Neutrophil (primary cell): ENCODE measurements around the gene TXK.

ENCODE experiments used
- H3K27ac ChIP-seq: fragments of 200-600 bp; sonication (generic); 2 replicates; pipeline ENCODE4 v1.5.1; 2016; ENCODE audit warnings: mild to moderate bottlenecking, moderate library complexity
- H3K27me3 ChIP-seq: fragments of 200-600 bp; sonication (generic); 2 replicates; pipeline ENCODE4 v1.6.0; 2016; ENCODE audit warnings: mild to moderate bottlenecking
- H3K36me3 ChIP-seq: fragments of 200-600 bp; sonication (generic); 2 replicates; pipeline ENCODE4 v1.5.1; 2017
- H3K4me1 ChIP-seq, 2 experiments: fragments of 200-600 bp in 1 of 2; sonication (generic) in 1 of 2; 1 replicate in 1 of 2; 2 replicates in 1 of 2; pipeline versions ENCODE4 v1.5.1 to v1.6.1; 2013 to 2016; ENCODE audit warnings: low read depth in 1 of 2, low read length in 1 of 2, mild to moderate bottlenecking in 1 of 2, moderate library complexity in 1 of 2; ENCODE audit not compliant: control insufficient read depth in 1 of 2, insufficient read depth in 1 of 2
- H3K4me3 ChIP-seq, 2 experiments: fragments of 200-600 bp in 1 of 2; sonication (generic) in 1 of 2; 1 replicate in 1 of 2; 2 replicates in 1 of 2; pipeline ENCODE4 v1.5.1; 2013 to 2016; ENCODE audit warnings: low read depth in 1 of 2, low read length in 1 of 2, mild to moderate bottlenecking in 1 of 2, moderate library complexity in 1 of 2
- H3K9me3 ChIP-seq: fragments of 200-600 bp; sonication (generic); 2 replicates; pipeline ENCODE4 v1.5.1; 2016
- TF ChIP-seq, protein P1 (sequence below): fragments of 200-600 bp; sonication (generic); IDR thresholded peaks from 2 replicates; pipeline ENCODE4 v1.5.1; 2016; ENCODE audit warnings: antibody characterized with exemption

Gene TXK

DNA sequence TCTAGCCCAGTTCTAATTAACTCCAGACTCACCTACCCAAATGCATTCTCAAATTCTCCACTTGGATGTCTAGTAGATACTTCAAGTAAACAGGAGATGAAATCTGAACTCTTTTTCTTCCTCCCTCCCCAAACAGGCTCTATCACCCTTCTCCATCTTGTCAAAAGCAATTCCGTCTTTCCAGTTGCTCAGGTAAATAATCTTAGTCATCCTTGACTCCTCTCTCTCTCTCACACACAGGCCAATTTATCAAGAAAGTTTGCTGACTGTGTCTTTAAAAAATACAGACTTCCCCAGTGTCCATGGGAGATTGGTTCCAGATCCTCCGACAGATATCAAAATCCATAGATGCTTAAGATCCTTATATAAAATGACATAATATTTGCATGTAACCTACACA, 12.9 kb downstream of the TXK start:
- Histone ChIP-seq H3K27me3 (no peaks in the 10 kb centered on the region), H3K9me3 (no peaks in the 10 kb centered on the region), H3K4me3 (no peak overlapping the region), H3K27ac (no peak overlapping the region), H3K36me3 (no peaks in the 10 kb centered on the region), H3K4me1 (no peaks in the 10 kb centered on the region)
- TF ChIP-seq, protein P1, sequence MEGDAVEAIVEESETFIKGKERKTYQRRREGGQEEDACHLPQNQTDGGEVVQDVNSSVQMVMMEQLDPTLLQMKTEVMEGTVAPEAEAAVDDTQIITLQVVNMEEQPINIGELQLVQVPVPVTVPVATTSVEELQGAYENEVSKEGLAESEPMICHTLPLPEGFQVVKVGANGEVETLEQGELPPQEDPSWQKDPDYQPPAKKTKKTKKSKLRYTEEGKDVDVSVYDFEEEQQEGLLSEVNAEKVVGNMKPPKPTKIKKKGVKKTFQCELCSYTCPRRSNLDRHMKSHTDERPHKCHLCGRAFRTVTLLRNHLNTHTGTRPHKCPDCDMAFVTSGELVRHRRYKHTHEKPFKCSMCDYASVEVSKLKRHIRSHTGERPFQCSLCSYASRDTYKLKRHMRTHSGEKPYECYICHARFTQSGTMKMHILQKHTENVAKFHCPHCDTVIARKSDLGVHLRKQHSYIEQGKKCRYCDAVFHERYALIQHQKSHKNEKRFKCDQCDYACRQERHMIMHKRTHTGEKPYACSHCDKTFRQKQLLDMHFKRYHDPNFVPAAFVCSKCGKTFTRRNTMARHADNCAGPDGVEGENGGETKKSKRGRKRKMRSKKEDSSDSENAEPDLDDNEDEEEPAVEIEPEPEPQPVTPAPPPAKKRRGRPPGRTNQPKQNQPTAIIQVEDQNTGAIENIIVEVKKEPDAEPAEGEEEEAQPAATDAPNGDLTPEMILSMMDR, result no peak

DNA sequence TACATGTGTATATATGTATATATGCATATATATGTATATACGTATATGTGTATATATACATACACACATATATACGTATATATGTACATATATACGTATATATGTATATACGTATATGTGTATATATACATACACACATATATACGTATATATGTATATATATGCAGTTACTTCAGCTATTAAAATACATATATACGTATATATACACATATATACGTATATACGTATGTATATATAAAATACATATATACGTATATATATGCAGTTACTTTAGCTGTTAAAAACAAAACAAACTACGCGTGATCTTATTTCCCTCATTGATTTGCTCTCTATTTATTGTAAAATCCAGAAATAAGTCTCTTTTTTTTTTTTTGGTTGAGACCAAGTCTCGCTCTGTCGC, 13.9 kb downstream of the TXK start:
- no peak overlapping the region for H3K4me3 ChIP-seq
- no peaks in the 10 kb centered on the region for H3K4me1 ChIP-seq
- no peaks in the 10 kb centered on the region for H3K9me3 ChIP-seq
- no peaks in the 10 kb centered on the region for H3K36me3 ChIP-seq
- H3K27me3 ChIP-seq, result no peaks in the 10 kb centered on the region
- TF ChIP-seq, protein P1, result no peak
- no peak overlapping the region for H3K27ac ChIP-seq

DNA sequence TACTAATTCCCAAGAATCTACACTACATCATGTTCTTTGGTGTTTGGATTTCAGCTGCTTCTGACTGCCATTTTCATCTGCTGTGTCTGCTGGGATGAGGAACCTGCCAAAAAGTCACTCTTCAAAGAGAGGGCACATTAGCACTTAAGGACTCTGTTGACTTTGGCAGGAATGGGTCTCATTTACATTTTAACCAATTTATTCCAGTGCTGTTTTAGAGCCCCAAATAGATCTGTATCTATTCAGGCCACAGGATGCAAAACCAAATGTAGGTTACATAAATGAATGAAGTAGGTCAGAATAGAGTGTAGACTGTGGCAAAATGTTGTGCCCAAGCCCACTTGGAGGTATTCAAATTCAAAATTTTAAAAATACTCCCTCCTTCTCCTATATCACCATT, 14.4 kb downstream of the TXK start:
- Histone ChIP-seq H3K27me3 (no peaks in the 10 kb centered on the region), H3K27ac (no peak overlapping the region), H3K36me3 (no peaks in the 10 kb centered on the region), H3K4me3 (no peak overlapping the region), H3K9me3 (no peaks in the 10 kb centered on the region), H3K4me1 (no peaks in the 10 kb centered on the region)
- TF ChIP-seq, protein P1, result no peak

DNA sequence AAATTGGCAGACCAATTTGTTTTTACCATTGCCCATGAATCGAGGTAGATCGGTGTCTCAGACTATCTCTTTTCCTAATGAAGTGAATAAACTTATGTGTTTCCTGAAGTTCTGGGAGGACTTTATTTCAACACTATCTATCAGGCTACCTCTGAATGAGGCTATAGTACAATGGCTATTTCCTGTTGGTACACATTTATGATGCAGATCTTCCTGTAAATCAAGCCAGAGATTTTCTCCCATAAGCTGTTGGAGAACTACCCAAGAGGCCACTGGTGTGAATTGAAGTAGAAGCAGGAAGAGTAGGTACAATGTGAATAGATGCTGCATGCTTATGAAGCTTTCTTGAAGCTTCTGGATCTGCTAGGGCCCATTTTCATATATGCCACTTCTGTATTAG, 16.0 kb downstream of the TXK start:
- no peaks in the 10 kb centered on the region for H3K4me1 ChIP-seq
- no peak overlapping the region for H3K27ac ChIP-seq
- H3K4me3 ChIP-seq, result no peak overlapping the region
- no peaks in the 10 kb centered on the region for H3K9me3 ChIP-seq
- TF ChIP-seq, protein P1, result no peak
- no peaks in the 10 kb centered on the region for H3K27me3 ChIP-seq
- no peaks in the 10 kb centered on the region for H3K36me3 ChIP-seq

DNA sequence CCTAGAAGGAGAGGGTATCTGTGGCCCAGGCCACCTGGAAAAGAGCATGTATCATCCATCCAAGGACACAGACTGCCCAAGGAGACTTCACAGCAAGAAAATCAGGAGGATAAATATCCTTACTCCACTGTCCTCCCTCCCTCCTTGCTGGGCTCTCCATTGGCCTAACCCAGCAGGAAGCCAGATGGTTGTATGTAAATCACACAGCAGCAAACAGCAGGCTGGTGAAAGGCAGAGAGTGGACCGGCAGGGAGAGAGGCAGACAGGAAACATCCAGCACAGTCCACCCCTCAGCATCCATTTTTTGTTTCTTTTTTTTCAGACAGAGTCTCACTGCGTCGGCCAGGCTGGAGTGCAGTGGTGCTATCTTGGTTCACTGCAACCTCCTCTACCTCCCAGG, 17.5 kb downstream of the TXK start:
- H3K4me1 ChIP-seq, result no peaks in the 10 kb centered on the region
- TF ChIP-seq, protein P1, result no peak
- H3K27ac ChIP-seq, result no peak overlapping the region
- H3K4me3 ChIP-seq, result no peak overlapping the region
- no peaks in the 10 kb centered on the region for H3K9me3 ChIP-seq
- H3K27me3 ChIP-seq, result no peaks in the 10 kb centered on the region
- no peaks in the 10 kb centered on the region for H3K36me3 ChIP-seq

DNA sequence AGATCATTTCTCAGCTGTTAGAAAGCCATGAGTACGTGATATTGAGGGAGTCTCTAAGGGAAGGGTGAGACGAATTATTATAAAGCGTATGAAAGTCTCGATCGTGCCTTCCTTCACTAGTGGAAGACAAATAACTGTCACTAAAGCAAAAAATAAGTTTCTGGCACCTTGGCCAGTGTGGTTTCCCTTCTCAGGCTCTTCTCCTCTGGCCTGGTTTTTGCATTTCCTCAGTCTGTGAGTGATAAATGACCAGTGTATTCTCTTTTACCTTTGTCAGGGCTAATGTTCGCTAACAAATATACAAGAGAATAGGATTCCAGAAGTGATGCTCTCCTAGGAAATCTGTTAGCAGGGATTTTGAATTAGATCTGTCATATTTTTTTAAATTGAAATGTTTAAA, 19.6 kb downstream of the TXK start:
- Histone ChIP-seq H3K9me3 (no peaks in the 10 kb centered on the region), H3K27ac (no peak overlapping the region), H3K36me3 (no peaks in the 10 kb centered on the region), H3K4me1 (no peaks in the 10 kb centered on the region), H3K4me3 (no peak overlapping the region), H3K27me3 (no peaks in the 10 kb centered on the region)
- TF ChIP-seq, protein P1, result no peak
